Measurements from ENCODE around the gene MACROD2.

GRCh38 chr20:15236812-15237211 is 1241.5 kb downstream of the MACROD2 start:
- TF ChIP-seq CTCF (IDR thresholded peaks at IDR 0.05) (no peak), POLR2A (IDR thresholded peaks at IDR 0.05) (no peak)
